ENCODE data around the gene IDH3G. TPM values are rescaled to one million over a fixed set of nuclear protein-coding genes. Genes with fewer than 3 reads are reported as not detected.

IDH3G gene
- total and polyA plus RNA-seq, 2 donors (not counting 1 experiment from before 2014, with no cell fraction given), result 62.8 to 122 TPM

DNA sequence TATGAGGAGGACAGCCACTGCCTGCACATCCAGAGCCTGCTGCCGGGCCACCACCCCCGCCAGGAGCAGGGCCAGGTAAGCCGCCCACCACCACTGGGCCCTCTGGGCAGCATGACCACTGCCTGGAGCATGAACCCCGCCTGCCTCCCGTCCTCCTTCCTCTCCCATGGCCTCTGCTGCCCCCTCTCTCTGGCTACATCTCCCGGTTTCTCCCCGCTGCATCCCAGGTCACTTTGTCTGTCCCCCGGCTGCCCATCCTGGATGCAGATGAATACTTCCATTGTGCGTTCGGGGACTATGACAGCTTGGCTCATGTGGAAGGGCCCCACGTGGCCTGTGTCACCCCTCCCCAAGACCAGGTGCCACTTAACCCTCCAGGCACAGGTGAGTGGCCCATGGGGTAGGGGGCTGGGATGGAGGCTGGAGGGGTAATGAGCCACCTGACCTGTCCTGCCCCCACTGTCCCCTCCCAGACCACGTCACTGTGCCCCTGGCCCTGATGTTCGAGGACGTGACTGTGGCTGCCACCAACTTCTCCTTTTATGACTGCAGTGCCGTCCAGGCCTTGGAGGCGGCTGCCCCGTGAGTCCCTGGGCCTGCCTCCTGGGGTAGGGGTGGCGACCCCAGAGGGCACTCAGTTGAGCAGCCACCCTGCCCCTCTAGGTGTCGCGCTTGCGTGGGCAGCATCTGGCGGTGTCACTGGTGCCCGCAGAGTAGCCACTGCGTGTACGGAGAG lies 24.1 kb downstream of the IDH3G start:
- no peaks in the 10 kb centered on the region for H3K9me3 ChIP-seq (ENCODE audit: control extremely low read depth in 1 of 3, control insufficient read depth in 2 of 3, insufficient read depth in 1 of 3, low read length in 2 of 3)
- Mint-ChIP-seq H3K4me3 (no peak overlapping the region), H3K27me3 (no peaks in the 10 kb centered on the region), H3K27ac (no peak overlapping the region), H3K4me1 (peaks cover 9% of the 10 kb centered on the region), H3K9me3 (ENCODE audit: insufficient read depth) (no peaks in the 10 kb centered on the region)
- H3K27ac ChIP-seq (ENCODE audit: low read length in 2 of 2), result no peak overlapping the region
- intact Hi-C loops (cut with micrococcal nuclease), result no loop called here
- no peak overlapping the region for H3K9ac ChIP-seq (ENCODE audit: low read length)
- H3K36me3 ChIP-seq (replicated peaks in 1 of 2; ENCODE audit: control extremely low read depth in 1 of 2, control insufficient read depth in 1 of 2, extremely low read depth in 1 of 2, insufficient read depth in 2 of 2, low read length in 1 of 2), result no peaks in the 10 kb centered on the region
- TF ChIP-seq, protein P1, sequence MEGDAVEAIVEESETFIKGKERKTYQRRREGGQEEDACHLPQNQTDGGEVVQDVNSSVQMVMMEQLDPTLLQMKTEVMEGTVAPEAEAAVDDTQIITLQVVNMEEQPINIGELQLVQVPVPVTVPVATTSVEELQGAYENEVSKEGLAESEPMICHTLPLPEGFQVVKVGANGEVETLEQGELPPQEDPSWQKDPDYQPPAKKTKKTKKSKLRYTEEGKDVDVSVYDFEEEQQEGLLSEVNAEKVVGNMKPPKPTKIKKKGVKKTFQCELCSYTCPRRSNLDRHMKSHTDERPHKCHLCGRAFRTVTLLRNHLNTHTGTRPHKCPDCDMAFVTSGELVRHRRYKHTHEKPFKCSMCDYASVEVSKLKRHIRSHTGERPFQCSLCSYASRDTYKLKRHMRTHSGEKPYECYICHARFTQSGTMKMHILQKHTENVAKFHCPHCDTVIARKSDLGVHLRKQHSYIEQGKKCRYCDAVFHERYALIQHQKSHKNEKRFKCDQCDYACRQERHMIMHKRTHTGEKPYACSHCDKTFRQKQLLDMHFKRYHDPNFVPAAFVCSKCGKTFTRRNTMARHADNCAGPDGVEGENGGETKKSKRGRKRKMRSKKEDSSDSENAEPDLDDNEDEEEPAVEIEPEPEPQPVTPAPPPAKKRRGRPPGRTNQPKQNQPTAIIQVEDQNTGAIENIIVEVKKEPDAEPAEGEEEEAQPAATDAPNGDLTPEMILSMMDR (IDR thresholded peaks at IDR 0.05), result no peak
- TF ChIP-seq EZH2 (IDR thresholded peaks at IDR 0.05; ENCODE audit: borderline replicate concordance, insufficient read depth, low read depth, low read length, poor library complexity, severe bottlenecking), result no peak
- DNase-seq (no peak), ATAC-seq (ENCODE audit: low read depth) (no peak)
- CTCF ChIA-PET, result no interaction called here
- peaks cover 0 to 11% of the 10 kb centered on the region in 2 donors for H3K4me1 ChIP-seq (ENCODE audit: control insufficient read depth in 2 of 2, insufficient read depth in 2 of 2, low read length in 2 of 2)
- no peaks in the 10 kb centered on the region for H3K79me2 ChIP-seq (ENCODE audit: control insufficient read depth, insufficient read depth, low read length)
- H3K4me3 ChIP-seq (ENCODE audit: control extremely low read depth in 1 of 5, extremely low read depth in 1 of 5, insufficient read depth in 1 of 5, low read depth in 2 of 5, low read length in 4 of 5), result no peak overlapping the region
- WGBS (ENCODE audit: insufficient coverage), result 84% methylated on average over 20 of the region's 25 CpGs
- no peak overlapping the region for H3K4me2 ChIP-seq (replicated peaks; ENCODE audit: low read depth, low read length, poor library complexity, severe bottlenecking)
- no peaks in the 10 kb centered on the region for H3K27me3 ChIP-seq (replicated peaks in 1 of 4; ENCODE audit: control extremely low read depth in 1 of 4, control insufficient read depth in 3 of 4, insufficient read depth in 4 of 4, low read length in 3 of 4)
- no peaks in the 10 kb centered on the region for H4K20me1 ChIP-seq (ENCODE audit: control insufficient read depth, insufficient read depth, low read length, poor library complexity, severe bottlenecking)
- POLR2A ChIA-PET, result interaction anchor here (0.6 kb wide), 1 partner anchor 175 kb away, joined by 4 read pairs; no protein-coding TSS in a partner anchor
- no peak overlapping the region for H2AFZ ChIP-seq (ENCODE audit: insufficient read depth, low read depth, low read length, poor library complexity, severe bottlenecking)

GRCh38 chrX:153769158-153769864 lies 24.9 kb downstream of the IDH3G start:
- H3K4me1 Mint-ChIP-seq, result peaks cover 9% of the 10 kb centered on the region
- H3K9me3 ChIP-seq (ENCODE audit: control extremely low read depth in 1 of 3, control insufficient read depth in 2 of 3, insufficient read depth in 1 of 3, low read length in 2 of 3), result no peaks in the 10 kb centered on the region
- ChIA-PET POLR2A (interaction anchor here (0.6 kb wide), 1 partner anchor 176 kb away, joined by 4 read pairs; no protein-coding TSS in a partner anchor), CTCF (no interaction called here)
- ATAC-seq (ENCODE audit: low read depth), result no peak
- H3K27me3 ChIP-seq (replicated peaks in 1 of 4; ENCODE audit: control extremely low read depth in 1 of 4, control insufficient read depth in 3 of 4, insufficient read depth in 4 of 4, low read length in 3 of 4), result no peaks in the 10 kb centered on the region
- no peak overlapping the region for H3K9ac ChIP-seq (ENCODE audit: low read length)
- H2AFZ ChIP-seq (ENCODE audit: insufficient read depth, low read depth, low read length, poor library complexity, severe bottlenecking), result no peak overlapping the region
- H3K4me1 ChIP-seq (ENCODE audit: control insufficient read depth in 2 of 2, insufficient read depth in 2 of 2, low read length in 2 of 2), result peaks cover 0 to 11% of the 10 kb centered on the region in 2 donors
- no peaks in the 10 kb centered on the region for H4K20me1 ChIP-seq (ENCODE audit: control insufficient read depth, insufficient read depth, low read length, poor library complexity, severe bottlenecking)
- no peak overlapping the region for H3K27ac ChIP-seq (ENCODE audit: low read length in 2 of 2)
- 87% methylated on average over 13 of the region's 23 CpGs for WGBS (ENCODE audit: insufficient coverage)
- no peaks in the 10 kb centered on the region for H3K79me2 ChIP-seq (ENCODE audit: control insufficient read depth, insufficient read depth, low read length)
- no peaks in the 10 kb centered on the region for H3K36me3 ChIP-seq (replicated peaks in 1 of 2; ENCODE audit: control extremely low read depth in 1 of 2, control insufficient read depth in 1 of 2, extremely low read depth in 1 of 2, insufficient read depth in 2 of 2, low read length in 1 of 2)
- H3K27me3 Mint-ChIP-seq, result no peaks in the 10 kb centered on the region
- no peak for DNase-seq
- intact Hi-C loops (cut with micrococcal nuclease), result no loop called here
- no peak overlapping the region for H3K4me3 ChIP-seq (ENCODE audit: control extremely low read depth in 1 of 5, extremely low read depth in 1 of 5, insufficient read depth in 1 of 5, low read depth in 2 of 5, low read length in 4 of 5)
- H3K4me2 ChIP-seq (replicated peaks; ENCODE audit: low read depth, low read length, poor library complexity, severe bottlenecking), result no peak overlapping the region
- TF ChIP-seq, protein P1 (IDR thresholded peaks at IDR 0.05), result no peak
- no peak for TF ChIP-seq EZH2 (IDR thresholded peaks at IDR 0.05; ENCODE audit: borderline replicate concordance, insufficient read depth, low read depth, low read length, poor library complexity, severe bottlenecking)
- H3K4me3 Mint-ChIP-seq, result no peak overlapping the region
- no peak overlapping the region for H3K27ac Mint-ChIP-seq
- no peaks in the 10 kb centered on the region for H3K9me3 Mint-ChIP-seq (ENCODE audit: insufficient read depth)
